Measurements from ENCODE around the gene NCOA5. TPM values are rescaled to one million over a fixed set of nuclear protein-coding genes. Genes with fewer than 3 reads are reported as not detected.

NCOA5 gene
- total and polyA plus RNA-seq, 4 donors = 3.2 to 10.4 (median 8.7) TPM

GRCh38 chr20:46031701-46032254, 58.0 kb downstream of the NCOA5 start:
- Histone ChIP-seq H3K9me3 (ENCODE audit: control insufficient read depth in 4 of 4, low read length in 3 of 4) (no peaks in the 10 kb centered on the region), H3K36me3 (ENCODE audit: control insufficient read depth in 4 of 4, insufficient read depth in 3 of 4, low read depth in 1 of 4, low read length in 3 of 4) (no peaks in the 10 kb centered on the region), H3K27me3 (ENCODE audit: control insufficient read depth in 4 of 4, insufficient read depth in 4 of 4, low read length in 3 of 4) (peaks cover 0 to 30% (median 13%) of the 10 kb centered on the region in 4 donors), H3K4me3 (ENCODE audit: low read depth in 1 of 3, low read length in 3 of 3) (peak overlapping the region in 1 of 3 donors; percentile 5), H3K9ac (ENCODE audit: low read depth in 1 of 2, low read length in 2 of 2) (no peak overlapping the region), H3K4me1 (ENCODE audit: control insufficient read depth in 4 of 4, insufficient read depth in 4 of 4, low read length in 3 of 4) (peaks cover 0 to 7% (median 3%) of the 10 kb centered on the region in 4 donors), H3K27ac (ENCODE audit: low read depth in 1 of 2, low read length in 2 of 2) (no peak overlapping the region)
- no peak for TF ChIP-seq ATF3 (IDR thresholded peaks at IDR 0.05)
- WGBS = 4% methylated on average over 55 of the region's 55 CpGs
- no peak for DNase-seq (ENCODE audit: low spot score)

GRCh38 chr20:46031014-46031569, 58.7 kb downstream of the NCOA5 start:
- H3K4me3 ChIP-seq (ENCODE audit: low read depth in 1 of 3, low read length in 3 of 3) = no peak overlapping the region
- H3K4me1 ChIP-seq (ENCODE audit: control insufficient read depth in 4 of 4, insufficient read depth in 4 of 4, low read length in 3 of 4) = peaks cover 0 to 7% (median 3%) of the 10 kb centered on the region in 4 donors
- no peak for TF ChIP-seq CTCF (IDR thresholded peaks at IDR 0.05; ENCODE audit: low read depth, low read length, missing input control)
- no peak for TF ChIP-seq TAF1 (conservative IDR thresholded peaks at IDR 0.05)
- TF ChIP-seq ZBTB33 (IDR thresholded peaks at IDR 0.05) = no peak
- no peak for TF ChIP-seq REST (IDR thresholded peaks at IDR 0.05)
- TF ChIP-seq YY1 (IDR thresholded peaks at IDR 0.05) = no peak
- no peak for TF ChIP-seq NR2F2 (IDR thresholded peaks at IDR 0.05)
- TF ChIP-seq FOXA2 (IDR thresholded peaks at IDR 0.05) = no peak
- H3K36me3 ChIP-seq (ENCODE audit: control insufficient read depth in 4 of 4, insufficient read depth in 3 of 4, low read depth in 1 of 4, low read length in 3 of 4) = no peaks in the 10 kb centered on the region
- H3K9ac ChIP-seq (ENCODE audit: low read depth in 1 of 2, low read length in 2 of 2) = no peak overlapping the region
- H3K27ac ChIP-seq (ENCODE audit: low read depth in 1 of 2, low read length in 2 of 2) = no peak overlapping the region
- no peaks in the 10 kb centered on the region for H3K9me3 ChIP-seq (ENCODE audit: control insufficient read depth in 4 of 4, low read length in 3 of 4)
- no peak for DNase-seq (ENCODE audit: low spot score)
- WGBS = 24% methylated on average over 11 of the region's 11 CpGs
- H3K27me3 ChIP-seq (ENCODE audit: control insufficient read depth in 4 of 4, insufficient read depth in 4 of 4, low read length in 3 of 4) = peaks cover 0 to 31% (median 14%) of the 10 kb centered on the region in 4 donors
